IMR-90 (cell line): ENCODE results near the gene ATP8B2. TPM values are rescaled to one million over a fixed set of nuclear protein-coding genes. Genes with fewer than 3 reads are reported as not detected.

Experiments
- ATAC-seq: fragments of 200-7000 bp; cut with Tn5 transposase; 2 replicates; pipeline ENCODE4 v1.9.1; 2020; ENCODE audit warnings: low read depth, mild to moderate bottlenecking, moderate library complexity
- BruUV-seq: library from RNA; stranded (reverse); fragments of 400-500 nt; replicated peaks from 2 replicates; lab custom pipeline; 2021; lab: Mats Ljungman, UMichigan
- CTCF ChIA-PET: fragments of 300-600 bp; formaldehyde crosslinking; extraction: SDS; loops from one replicate; lab custom pipeline; 2021; ENCODE audit warnings: antibody characterized with exemption; lab: Yijun Ruan, JAX
- POLR2A ChIA-PET: fragments of 300-600 bp; sonication (Branson Sonifier 250); formaldehyde crosslinking; loops from one replicate; lab custom pipeline; 2022; ENCODE audit warnings: antibody characterized with exemption; ENCODE audit not compliant: unreplicated experiment; lab: Charles Lee
- DNase-seq: peaks from one replicate; pipeline ENCODE4 v3.0.0; 2013
- H2AFZ ChIP-seq: replicated peaks from 2 replicates; pipeline ENCODE3; 2013; ENCODE audit warnings: low read length, mild to moderate bottlenecking; ENCODE audit not compliant: poor library complexity
- H2AK5ac ChIP-seq: 2 replicates; pipeline ENCODE4 v1.6.1; 2013; ENCODE audit warnings: low read depth, low read length, inconsistent platforms
- H2AK9ac ChIP-seq: replicated peaks from 2 replicates; pipeline ENCODE3; 2013; ENCODE audit warnings: mild to moderate bottlenecking, low read depth, low read length, moderate library complexity; ENCODE audit not compliant: poor library complexity
- H2BK120ac ChIP-seq: 2 replicates; pipeline ENCODE4 v1.6.1; 2013; ENCODE audit warnings: low read depth, low read length, inconsistent platforms
- H2BK15ac ChIP-seq: 3 replicates; pipeline ENCODE4 v1.6.1; 2013; ENCODE audit warnings: low read depth, low read length, inconsistent platforms
- H2BK20ac ChIP-seq: 2 replicates; pipeline ENCODE4 v1.6.1; 2013; ENCODE audit warnings: low read depth, mild to moderate bottlenecking, inconsistent platforms, low read length, moderate library complexity
- H2BK5ac ChIP-seq: 2 replicates; pipeline ENCODE4 v1.6.1; 2013; ENCODE audit warnings: mild to moderate bottlenecking, low read depth, low read length, inconsistent platforms; ENCODE audit not compliant: poor library complexity, severe bottlenecking
- H3K14ac ChIP-seq: replicated peaks from 2 replicates; pipeline ENCODE4 v1.6.1; 2013; ENCODE audit warnings: low read depth, low read length, inconsistent platforms
- H3K18ac ChIP-seq: 2 replicates; pipeline ENCODE4 v1.6.1; 2013; ENCODE audit warnings: low read depth, low read length, control low read depth
- H3K23ac ChIP-seq: 2 replicates; pipeline ENCODE4 v1.6.1; 2013; ENCODE audit warnings: low read depth, low read length, inconsistent platforms
- H3K27ac ChIP-seq: 2 replicates; pipeline ENCODE4 v1.5.1; 2013; ENCODE audit warnings: mild to moderate bottlenecking, control low read depth, low read length; ENCODE audit not compliant: insufficient read depth
- H3K27me3 ChIP-seq: 2 replicates; pipeline ENCODE4 v1.6.1; 2013; ENCODE audit warnings: low read length; ENCODE audit not compliant: control insufficient read depth, insufficient read depth
- H3K36me3 ChIP-seq: 2 replicates; pipeline ENCODE4 v1.6.1; 2013; ENCODE audit warnings: low read length, mixed read lengths; ENCODE audit not compliant: control insufficient read depth, insufficient read depth
- H3K4ac ChIP-seq: 2 replicates; pipeline ENCODE4 v1.6.1; 2013; ENCODE audit warnings: low read depth, low read length, inconsistent platforms
- H3K4me1 ChIP-seq: 2 replicates; pipeline ENCODE4 v1.6.1; 2013; ENCODE audit warnings: low read length, mixed read lengths; ENCODE audit not compliant: control insufficient read depth, insufficient read depth
- H3K4me2 ChIP-seq: 2 replicates; pipeline ENCODE4 v1.6.1; 2013; ENCODE audit warnings: low read depth, mild to moderate bottlenecking, control low read depth, low read length, moderate library complexity
- H3K4me3 ChIP-seq: 2 replicates; pipeline ENCODE4 v1.5.1; 2013; ENCODE audit warnings: low read depth, mild to moderate bottlenecking, control low read depth, low read length, moderate library complexity; ENCODE audit not compliant: insufficient read depth
- H3K56ac ChIP-seq: 2 replicates; pipeline ENCODE4 v1.6.1; 2013; ENCODE audit warnings: low read length, inconsistent platforms; ENCODE audit not compliant: insufficient read depth; ENCODE audit errors: extremely low read depth
- H3K79me1 ChIP-seq, 2 experiments: 2 replicates each; pipeline ENCODE4 v1.6.1; 2013; ENCODE audit warnings: low read length in 2 of 2, inconsistent platforms in 1 of 2, low read depth in 1 of 2
- H3K9ac ChIP-seq: 2 replicates; pipeline ENCODE4 v1.6.1; 2013; ENCODE audit warnings: low read depth, low read length, control low read depth
- H3K9me1 ChIP-seq: 2 replicates; pipeline ENCODE4 v1.6.1; 2013; ENCODE audit warnings: low read length, inconsistent platforms; ENCODE audit not compliant: insufficient read depth
- H3K9me3 ChIP-seq: 2 replicates; pipeline ENCODE4 v1.6.1; 2013; ENCODE audit warnings: low read length; ENCODE audit not compliant: control insufficient read depth, insufficient read depth
- H4K20me1 ChIP-seq: 2 replicates; pipeline ENCODE4 v1.6.1; 2013; ENCODE audit warnings: low read length, inconsistent platforms; ENCODE audit not compliant: insufficient read depth
- H4K5ac ChIP-seq: 2 replicates; pipeline ENCODE4 v1.6.1; 2013; ENCODE audit warnings: mild to moderate bottlenecking, low read depth, low read length, control low read depth
- H4K8ac ChIP-seq, 2 experiments: 2 replicates each; pipeline ENCODE4 v1.6.1; 2013; ENCODE audit warnings: low read depth in 2 of 2, low read length in 2 of 2, control low read depth in 1 of 2, inconsistent platforms in 1 of 2
- H4K91ac ChIP-seq: 2 replicates; pipeline ENCODE4 v1.6.1; 2013; ENCODE audit warnings: low read depth, low read length, inconsistent platforms; ENCODE audit not compliant: insufficient read depth
- BHLHE40 ChIP-seq: fragments of 150-350 bp; IDR thresholded peaks from 2 replicates; pipeline ENCODE4 v1.6.1; 2016; ENCODE audit warnings: mild to moderate bottlenecking, low read depth, low read length
- CEBPB ChIP-seq: IDR thresholded peaks from 2 replicates; pipeline ENCODE4 v1.6.1; 2012; ENCODE audit warnings: low read depth, low read length, improper control_type of control experiment
- CHD1 ChIP-seq: IDR thresholded peaks from 2 replicates; pipeline ENCODE4 v1.6.1; 2012; ENCODE audit warnings: low read depth, low read length, improper control_type of control experiment
- CTCF ChIP-seq: conservative IDR thresholded peaks from 2 replicates; pipeline ENCODE4 v1.5.1; 2012; ENCODE audit warnings: mild to moderate bottlenecking, low read depth, low read length, improper control_type of control experiment
- ELK1 ChIP-seq: fragments of 150-350 bp; IDR thresholded peaks from 2 replicates; pipeline ENCODE4 v1.6.1; 2016; ENCODE audit warnings: low read depth, mild to moderate bottlenecking, low read length, moderate library complexity, borderline replicate concordance
- FOS ChIP-seq: fragments of 150-350 bp; IDR thresholded peaks from 2 replicates; pipeline ENCODE4 v1.6.1; 2016; ENCODE audit warnings: low read depth, low read length
- MAFK ChIP-seq: IDR thresholded peaks from 2 replicates; pipeline ENCODE4 v1.6.1; 2012; ENCODE audit warnings: low read depth, low read length, improper control_type of control experiment
- MAZ ChIP-seq: IDR thresholded peaks from 2 replicates; pipeline ENCODE4 v1.6.1; 2012; ENCODE audit warnings: low read depth, mild to moderate bottlenecking, low read length, improper control_type of control experiment, moderate library complexity, borderline replicate concordance
- MXI1 ChIP-seq: IDR thresholded peaks from 2 replicates; pipeline ENCODE4 v1.6.1; 2012; ENCODE audit warnings: low read depth, mild to moderate bottlenecking, low read length, moderate library complexity, borderline replicate concordance
- NFE2L2 ChIP-seq: fragments of 150-350 bp; IDR thresholded peaks from 2 replicates; pipeline ENCODE4 v1.6.1; 2016; ENCODE audit warnings: low read depth, mild to moderate bottlenecking, low read length
- POLR2A ChIP-seq: IDR thresholded peaks from 2 replicates; pipeline ENCODE4 v1.6.1; 2012; ENCODE audit warnings: mild to moderate bottlenecking, low read depth, low read length
- RAD21 ChIP-seq: IDR thresholded peaks from 2 replicates; pipeline ENCODE4 v1.6.1; 2012; ENCODE audit warnings: low read length, improper control_type of control experiment
- RCOR1 ChIP-seq: IDR thresholded peaks from 2 replicates; pipeline ENCODE4 v1.6.1; 2012; ENCODE audit warnings: mild to moderate bottlenecking, low read length, improper control_type of control experiment; ENCODE audit not compliant: insufficient replicate concordance
- RFX5 ChIP-seq: IDR thresholded peaks from 2 replicates; pipeline ENCODE4 v1.8.0; 2012; ENCODE audit warnings: low read depth, mild to moderate bottlenecking, low read length, moderate library complexity
- SMC3 ChIP-seq: fragments of 150-350 bp; IDR thresholded peaks from 2 replicates; pipeline ENCODE4 v1.6.1; 2016; ENCODE audit warnings: low read depth, mild to moderate bottlenecking, antibody characterized with exemption, low read length, moderate library complexity
- USF2 ChIP-seq: fragments of 150-350 bp; IDR thresholded peaks from 2 replicates; pipeline ENCODE4 v1.6.1; 2017; ENCODE audit warnings: mild to moderate bottlenecking, antibody characterized with exemption, low read length, low read depth
- WGBS, 2 experiments: methylation state at CpG; one replicate each; pipeline versions ENCODE4 v1.1.5 to v1.1.7; 2013; ENCODE audit warnings: missing lambda C conversion rate in 2 of 2; ENCODE audit not compliant: insufficient read length in 1 of 2; ENCODE audit errors: extremely low coverage in 2 of 2; 5-methylcytosine and 5-hydroxymethylcytosine counted together
- dilution Hi-C: fragments of 300-500 bp; cut with HindIII; formaldehyde crosslinking; loops from one replicate; pipeline ENCODE4 v1.14.3; 2018; ENCODE audit warnings: low sequenced_read_pairs; ENCODE audit not compliant: unreplicated experiment
- in situ Hi-C: fragments of 300-500 bp; cut with MboI; formaldehyde crosslinking; loops from 3 replicates; pipeline ENCODE4 v1.14.3; 2019; ENCODE audit warnings: low sequenced_read_pairs, inconsistent platforms, mixed read lengths
- intact Hi-C: fragments of 100-400 bp; cut with micrococcal nuclease; formaldehyde crosslinking; loops from 2 replicates; pipeline ENCODE4 v1.10.0; 2022
- polyA plus RNA-seq, 3 experiments: library from polyadenylated mRNA; depleted of rRNA; stranded (reverse); fragments of >200 nt; gene quantifications; 2 replicates each; pipeline ENCODE4 v1.2.3, GENCODE V29; 2012; ENCODE audit warnings: low replicate concordance in 1 of 3
- total RNA-seq: library from RNA; depleted of rRNA; stranded (reverse); fragments of >200 nt; gene quantifications from 2 replicates; pipeline ENCODE4 v1.2.3, GENCODE V29; 2012

ATP8B2 gene
- total and polyA plus RNA-seq, 2 of the 4 experiments (the other 2 are of a cell fraction) = 79.4 to 91.0 TPM

- WGBS, 2 experiments = 75% methylated on average over 3 of the region's 11 CpGs; no CpG with 5 or more reads in 1 of the 2 experiments
- no peak overlapping the region for H2AK5ac ChIP-seq
- H2AK9ac ChIP-seq = no peak overlapping the region
- H3K18ac ChIP-seq = no peak overlapping the region
- no peak overlapping the region for H2BK5ac ChIP-seq
- no peak overlapping the region for H3K27ac ChIP-seq
- H3K9me1 ChIP-seq = peaks cover 3% of the 10 kb centered on the region; the same call in 1 of the 2 replicates
- no peak overlapping the region for H3K4ac ChIP-seq
- no peak for ATAC-seq
- H3K4me3 ChIP-seq = no peak overlapping the region
- H3K36me3 ChIP-seq = no peaks in the 10 kb centered on the region
- no peak overlapping the region for H3K9ac ChIP-seq
- DNase-seq = no peak
- no peak overlapping the region for H3K56ac ChIP-seq
- TF ChIP-seq NFE2L2 (no peak), RFX5 (no peak), FOS (no peak), MXI1 (no peak), CEBPB (no peak), CTCF (no peak), BHLHE40 (no peak), POLR2A (no peak), MAZ (no peak), MAFK (no peak), CHD1 (no peak), ELK1 (no peak), SMC3 (no peak), RCOR1 (no peak), USF2 (no peak), RAD21 (no peak)
- no peak overlapping the region for H3K14ac ChIP-seq
- H4K20me1 ChIP-seq = no peaks in the 10 kb centered on the region
- no peak overlapping the region for H4K8ac ChIP-seq
- H2BK120ac ChIP-seq = no peak overlapping the region
- peaks cover 32% of the 10 kb centered on the region for H3K27me3 ChIP-seq
- no peak overlapping the region for H2AFZ ChIP-seq
- H2BK15ac ChIP-seq = no peak overlapping the region
- no peaks in the 10 kb centered on the region for H3K9me3 ChIP-seq
- ChIA-PET CTCF (no interaction called here), POLR2A (no interaction called here)
- H3K4me2 ChIP-seq = no peak overlapping the region
- no peak overlapping the region for H3K23ac ChIP-seq
- no peak overlapping the region for H4K91ac ChIP-seq
- H3K79me1 ChIP-seq = no peaks in the 10 kb centered on the region
- no peaks in the 10 kb centered on the region for H3K4me1 ChIP-seq
- H2BK20ac ChIP-seq = no peak overlapping the region
- H4K5ac ChIP-seq = no peak overlapping the region
- BruUV-seq = no TSS peak
- in situ Hi-C loops (no loop called here), dilution Hi-C loops (no loop called here), intact Hi-C loops (no loop called here)
These were observed 61.5 kb downstream of the ATP8B2 start for GRCh38 chr1:154386643-154387352.
